Suprapubic skin (tissue), 3 donors: ENCODE measurements around the gene SLC23A1.

Experiments used
- POLR2AphosphoS5 ChIP-seq, 3 donors: sonication (generic); formaldehyde crosslinking; IDR thresholded peaks; one replicate each; pipeline ENCODE4 v1.6.1; 2017; ENCODE audit warnings: antibody characterized with exemption in 3 of 3
- TF ChIP-seq, protein P1 (sequence below), 2 donors: fragments of 200-600 bp in 1 of 2; fragments of 450-650 bp in 1 of 2; sonication (generic) in 1 of 2; IDR thresholded peaks; one replicate each; pipeline ENCODE4 v1.5.1; 2016 to 2019; ENCODE audit warnings: antibody characterized with exemption in 2 of 2, mild to moderate bottlenecking in 1 of 2, moderate library complexity in 1 of 2

DNA sequence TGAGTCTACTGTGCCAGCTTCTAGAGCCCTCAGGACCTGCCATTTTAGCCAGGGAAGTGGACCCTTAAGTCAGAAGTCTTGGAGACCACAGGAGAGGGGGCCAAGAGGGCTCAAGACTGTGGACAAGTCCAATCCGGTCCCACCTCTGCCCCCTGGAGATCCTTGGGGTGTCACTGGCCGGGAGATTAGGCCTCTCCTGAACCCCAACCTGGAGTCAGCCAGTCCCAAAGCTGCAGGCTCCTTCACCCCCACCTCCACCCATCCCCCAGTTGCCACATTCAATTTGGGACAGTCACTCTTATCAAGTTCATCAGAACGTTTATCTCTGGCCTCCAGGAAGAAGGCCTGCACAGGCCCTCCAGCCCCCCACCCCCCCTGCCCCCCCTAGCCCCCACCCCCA is 290 bp downstream of the SLC23A1 start:
- TF ChIP-seq, protein P1, sequence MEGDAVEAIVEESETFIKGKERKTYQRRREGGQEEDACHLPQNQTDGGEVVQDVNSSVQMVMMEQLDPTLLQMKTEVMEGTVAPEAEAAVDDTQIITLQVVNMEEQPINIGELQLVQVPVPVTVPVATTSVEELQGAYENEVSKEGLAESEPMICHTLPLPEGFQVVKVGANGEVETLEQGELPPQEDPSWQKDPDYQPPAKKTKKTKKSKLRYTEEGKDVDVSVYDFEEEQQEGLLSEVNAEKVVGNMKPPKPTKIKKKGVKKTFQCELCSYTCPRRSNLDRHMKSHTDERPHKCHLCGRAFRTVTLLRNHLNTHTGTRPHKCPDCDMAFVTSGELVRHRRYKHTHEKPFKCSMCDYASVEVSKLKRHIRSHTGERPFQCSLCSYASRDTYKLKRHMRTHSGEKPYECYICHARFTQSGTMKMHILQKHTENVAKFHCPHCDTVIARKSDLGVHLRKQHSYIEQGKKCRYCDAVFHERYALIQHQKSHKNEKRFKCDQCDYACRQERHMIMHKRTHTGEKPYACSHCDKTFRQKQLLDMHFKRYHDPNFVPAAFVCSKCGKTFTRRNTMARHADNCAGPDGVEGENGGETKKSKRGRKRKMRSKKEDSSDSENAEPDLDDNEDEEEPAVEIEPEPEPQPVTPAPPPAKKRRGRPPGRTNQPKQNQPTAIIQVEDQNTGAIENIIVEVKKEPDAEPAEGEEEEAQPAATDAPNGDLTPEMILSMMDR (IDR thresholded peaks at IDR 0.05), result no peak
- no peak for TF ChIP-seq POLR2AphosphoS5 (IDR thresholded peaks at IDR 0.05)
